Prostate gland (tissue), 2 donors: ENCODE data around the gene PPARA.

Experiments used
- CTCF ChIP-seq, 4 experiments: fragments of 200-600 bp in 2 of 4; fragments of 450-650 bp in 2 of 4; sonication (generic) in 2 of 4; IDR thresholded peaks; 1 replicate in 3 of 4; 2 replicates in 1 of 4; pipeline ENCODE4 v1.5.1; 2016 to 2019; ENCODE audit warnings: antibody characterized with exemption in 4 of 4, mild to moderate bottlenecking in 2 of 4, moderate library complexity in 2 of 4
- POLR2A ChIP-seq: fragments of 450-650 bp; IDR thresholded peaks from one replicate; pipeline ENCODE4 v1.6.1; 2016; ENCODE audit warnings: antibody characterized with exemption, mild to moderate bottlenecking
- POLR2AphosphoS5 ChIP-seq: sonication (generic); formaldehyde crosslinking; IDR thresholded peaks from one replicate; pipeline ENCODE4 v1.6.1; 2017; ENCODE audit warnings: antibody characterized with exemption

GRCh38 chr22:46193898-46194310, 43.6 kb downstream of the PPARA start:
- no peak for TF ChIP-seq CTCF (IDR thresholded peaks at IDR 0.05)
- no peak for TF ChIP-seq POLR2A
- TF ChIP-seq POLR2AphosphoS5 = no peak
